K562 (cell line): ENCODE measurements around the gene LAPTM4A. TPM values are rescaled to one million over a fixed set of nuclear protein-coding genes. Genes with fewer than 3 reads are reported as not detected.

Source experiments
- ATF6 ChIP-seq: sonication (generic); formaldehyde crosslinking; IDR thresholded peaks from 2 replicates; pipeline ENCODE4 v1.4.0; 2020; ENCODE audit warnings: mild to moderate bottlenecking, missing genetic modification reagents
- BRF2 ChIP-seq: IDR thresholded peaks from 3 replicates; pipeline ENCODE4 v1.6.1; 2011; ENCODE audit warnings: borderline replicate concordance, mild to moderate bottlenecking; ENCODE audit not compliant: insufficient read length, insufficient read depth
- C11orf30 ChIP-seq: fragments of 450-650 bp; IDR thresholded peaks from 2 replicates; pipeline ENCODE4 v1.6.1; 2016; ENCODE audit warnings: low read depth, mild to moderate bottlenecking
- E2F6 ChIP-seq, 2 experiments: IDR thresholded peaks; 2 replicates each; pipeline ENCODE4 v1.6.1; 2011; ENCODE audit warnings: borderline replicate concordance in 1 of 2, control low read depth in 1 of 2, low read depth in 1 of 2, low read length in 1 of 2, mild to moderate bottlenecking in 1 of 2, mixed read lengths in 1 of 2, moderate library complexity in 1 of 2; ENCODE audit not compliant: insufficient read depth in 1 of 2, insufficient read length in 1 of 2, poor library complexity in 1 of 2, severe bottlenecking in 1 of 2; ENCODE audit errors: extremely low read depth in 1 of 2
- E2F8 ChIP-seq: fragments of 450-650 bp; IDR thresholded peaks from 2 replicates; pipeline ENCODE4 v1.7.1; 2018; ENCODE audit warnings: mild to moderate bottlenecking, low read depth; ENCODE audit not compliant: partially characterized antibody
- ETV5 ChIP-seq: sonication (generic); formaldehyde crosslinking; IDR thresholded peaks from 2 replicates; pipeline ENCODE4 v1.4.0; 2020; ENCODE audit warnings: low read depth, mild to moderate bottlenecking, missing genetic modification reagents
- KDM4B ChIP-seq, 2 experiments: fragments of 450-650 bp in 1 of 2; sonication (generic) in 1 of 2; IDR thresholded peaks; 2 replicates each; pipeline ENCODE4 v1.6.1; 2016 to 2017; ENCODE audit warnings: borderline replicate concordance in 2 of 2, antibody characterized with exemption in 1 of 2, low read depth in 1 of 2, mild to moderate bottlenecking in 1 of 2
- MAX ChIP-seq: sonication (generic); formaldehyde crosslinking; IDR thresholded peaks from 2 replicates; pipeline ENCODE4 v1.9.0; 2022; ENCODE audit warnings: mild to moderate bottlenecking, missing genetic modification reagents
- MYC ChIP-seq, 2 experiments: fragments of 250-450 bp in 1 of 2; sonication (Bioruptor Pico) in 1 of 2; IDR thresholded peaks; 2 replicates each; pipeline versions ENCODE4 v1.5.1 to v1.6.1; 2012 to 2021; ENCODE audit warnings: low read depth in 2 of 2, borderline replicate concordance in 1 of 2, improper control_type of control experiment in 1 of 2, low read length in 1 of 2, mild to moderate bottlenecking in 1 of 2, moderate library complexity in 1 of 2
- NFYB ChIP-seq: IDR thresholded peaks from 2 replicates; pipeline ENCODE4 v1.6.1; 2011; ENCODE audit warnings: mild to moderate bottlenecking, moderate library complexity; ENCODE audit not compliant: insufficient read length; ENCODE audit errors: extremely low read depth
- PHF8 ChIP-seq: fragments of 200-600 bp; sonication (generic); IDR thresholded peaks from 2 replicates; pipeline ENCODE4 v1.6.1; 2012; ENCODE audit warnings: mixed run types, mild to moderate bottlenecking, inconsistent platforms, low read length, moderate library complexity, borderline replicate concordance
- PHTF2 ChIP-seq: fragments of 250-450 bp; sonication (Bioruptor Pico); IDR thresholded peaks from 2 replicates; pipeline ENCODE4 v1.5.0; 2021; ENCODE audit warnings: mild to moderate bottlenecking
- PTRF ChIP-seq: fragments of 450-650 bp; IDR thresholded peaks from 2 replicates; pipeline ENCODE4 v1.6.1; 2016; ENCODE audit warnings: mild to moderate bottlenecking, missing genetic modification characterization, missing compliant biosample characterization
- SMAD1 ChIP-seq: fragments of 150-350 bp; IDR thresholded peaks from 2 replicates; pipeline ENCODE4 v1.6.1; 2014; ENCODE audit warnings: low read length, low read depth; ENCODE audit not compliant: partially characterized antibody
- STAT5B ChIP-seq: fragments of 250-450 bp; sonication (Bioruptor Pico); IDR thresholded peaks from 2 replicates; pipeline ENCODE4 v1.8.0; 2021; ENCODE audit warnings: mild to moderate bottlenecking, inconsistent platforms
- THRB ChIP-seq: fragments of 450-650 bp; formaldehyde crosslinking; conservative IDR thresholded peaks from 2 replicates; pipeline ENCODE4 v1.4.0; 2022; ENCODE audit warnings: mild to moderate bottlenecking, missing genetic modification characterization
- polyA plus RNA-seq, 8 experiments: library from polyadenylated mRNA; depleted of rRNA in 4 of 8; stranded (reverse) in 5 of 8; unstranded in 3 of 8; fragments of >200 nt; fragmentation: Nextera tagmentation in 2 of 8; fragmentation: Illumina TruSeq in 1 of 8; extraction: Ambion mirVana in 2 of 8; extraction: Trizol in 1 of 8; gene quantifications; 2 replicates each; pipeline versions ENCODE4 v1.2.1 to v1.2.3, GENCODE V29; 2011 to 2014; ENCODE audit warnings: inconsistent platforms in 1 of 8, missing spikeins in 1 of 8
- total RNA-seq, 7 experiments: library from RNA; depleted of rRNA in 6 of 7; stranded (reverse); fragments of >200 nt in 6 of 7; fragmentation: Illumina TruSeq in 2 of 7; extraction: Trizol in 2 of 7; gene quantifications; 2 replicates each; pipeline versions ENCODE4 v1.2.1 to v1.2.3, GENCODE V29; 2011 to 2021; ENCODE audit warnings: low replicate concordance in 1 of 7

The LAPTM4A gene
- total and polyA plus RNA-seq, 9 of the 15 experiments (the other 6 are each of a cell fraction or from before 2014, with no cell fraction given): 13.4 to 157 (median 50.1) TPM

GRCh38 chr2:20051532-20052228 lies at the start of gene LAPTM4A (continued):
- peak; percentile 81 for TF ChIP-seq E2F8
- no peak for TF ChIP-seq STAT5B
- TF ChIP-seq KDM4B (IDR thresholded peaks at IDR 0.05; ENCODE audit: borderline replicate concordance in 2 of 2, low read depth in 1 of 2): peak in 1 of 2 experiments; percentile 59; a peak in 1 of 4 replicates
- TF ChIP-seq NFYB: peak; percentile 95
- TF ChIP-seq PHTF2: no peak
- TF ChIP-seq E2F6 (IDR thresholded peaks at IDR 0.05; ENCODE audit: borderline replicate concordance in 1 of 2, extremely low read depth in 1 of 2, insufficient read depth in 1 of 2, insufficient read length in 1 of 2, low read depth in 1 of 2, low read length in 1 of 2, poor library complexity in 1 of 2, severe bottlenecking in 1 of 2): peak in 1 of 2 experiments; percentile 60
- TF ChIP-seq MAX (CRISPR knock-in tag): peak; percentile 57
- no peak for TF ChIP-seq PTRF (tag)
- peak; percentile 97 for TF ChIP-seq ATF6 (CRISPR knock-in tag)
- TF ChIP-seq PHF8: peak; percentile 100
- peak; percentile 87 for TF ChIP-seq C11orf30
- TF ChIP-seq ETV5: peak; percentile 55; the same call in 1 of the 2 replicates
- TF ChIP-seq SMAD1: peak; percentile 26
- TF ChIP-seq BRF2: no peak
- 0 out of 2 replicates have a peak, but pooled peaks have one; percentile 16 for TF ChIP-seq THRB
- TF ChIP-seq MYC (IDR thresholded peaks at IDR 0.05; ENCODE audit: low read depth, low read length): peak; percentile 86
- TF ChIP-seq MYC (CRISPR knock-in tag; IDR thresholded peaks at IDR 0.05; ENCODE audit: borderline replicate concordance, low read depth): 0 out of 2 replicates have a peak, but pooled peaks have one; percentile 43
